ENCODE results near the gene ITGB1. TPM values are rescaled to one million over a fixed set of nuclear protein-coding genes. Genes with fewer than 3 reads are reported as not detected.

Gene ITGB1
- total and polyA plus RNA-seq, 9 of the 15 experiments (the other 6 are each of a cell fraction or from before 2014, with no cell fraction given) = 40.2 to 194 (median 155) TPM

GRCh38 chr10:32962521-32962920 is 4.5 kb upstream of the ITGB1 start (continued):
- TF ChIP-seq ZNF511 (CRISPR knock-in tag; IDR thresholded peaks at IDR 0.05) = no peak
- no peak for TF ChIP-seq RFX7 (CRISPR knock-in tag; IDR thresholded peaks at IDR 0.05)

- Histone ChIP-seq H3K4me2 (ENCODE audit: insufficient read depth, low read length) (peak overlapping the region; percentile 62), H3K27ac (ENCODE audit: extremely low read depth, low read depth, low read length) (peak overlapping the region; percentile 81), H2AFZ (ENCODE audit: low read depth, low read length) (peak overlapping the region; percentile 82), H3K36me3 (ENCODE audit: control insufficient read depth, insufficient read depth, low read length) (no peaks in the 10 kb centered on the region), H3K27me3 (ENCODE audit: control insufficient read depth in 2 of 2, insufficient read depth in 2 of 2, low read length in 2 of 2) (no peaks in the 10 kb centered on the region), H3K9ac (ENCODE audit: insufficient read depth in 1 of 2, low read depth in 2 of 2, low read length in 2 of 2) (peak overlapping the region in 1 of 2 experiments; percentile 49; a peak in 2 of 4 replicates), H3K9me1 (ENCODE audit: control insufficient read depth, insufficient read depth, low read length) (no peaks in the 10 kb centered on the region), H3K9me3 (replicated peaks; ENCODE audit: control insufficient read depth, insufficient read depth, low read depth, low read length) (no peaks in the 10 kb centered on the region), H4K20me1 (replicated peaks; ENCODE audit: control insufficient read depth, insufficient read depth, low read length) (no peaks in the 10 kb centered on the region), H3K4me3 (no peak overlapping the region), H3K79me2 (ENCODE audit: control insufficient read depth, insufficient read depth, low read length) (peaks cover 33% of the 10 kb centered on the region), H3K4me1 (replicated peaks in 1 of 2; ENCODE audit: control insufficient read depth in 2 of 2, insufficient read depth in 2 of 2, low read length in 2 of 2) (peaks cover 10 to 33% of the 10 kb centered on the region in 2 experiments)
- peak; percentile 49 for FAIRE-seq
- ChIA-PET CTCF (ENCODE audit: low intra/inter-chr PET ratio) (no interaction called here), POLR2A (interaction anchor here (0.8 to 1.0 kb wide), 4 partner anchors 10 to 84 kb away, joined by 3 to 6 read pairs (median 4); no protein-coding TSS in a partner anchor)
- intact Hi-C loops (cut with micrococcal nuclease) (loop anchor here (1.0 to 2.0 kb wide), 2 partner anchors 9 to 43 kb away; no protein-coding TSS in a partner anchor), in situ Hi-C loops (cut with MboI) (no loop called here)
- peak in 2 of 4 experiments; percentile 15 to 65 for DNase-seq (ENCODE audit: extremely low read depth in 1 of 4, low spot score in 3 of 4)
- ATAC-seq = peak; percentile 1; the same call in 2 of the 3 replicates
- no TSS peak for BruUV-seq (replicated peaks)
- WGBS (ENCODE audit: insufficient coverage, low coverage, missing lambda C conversion rate) = 22% methylated on average over 2 of the region's 2 CpGs
- no peak for TF ChIP-seq POLR2AphosphoS2 (IDR thresholded peaks at IDR 0.05; ENCODE audit: low read length)
- no peak for TF ChIP-seq ARID4B (CRISPR knock-in tag; IDR thresholded peaks at IDR 0.05)
- no peak for TF ChIP-seq JUND (IDR thresholded peaks at IDR 0.05; ENCODE audit: borderline replicate concordance, low read depth, low read length)
- TF ChIP-seq JUND (tag; IDR thresholded peaks at IDR 0.05; ENCODE audit: borderline replicate concordance, low read depth, low read length) = peak; percentile 26; the same call in 2 of the 3 replicates
- no peak for TF ChIP-seq BDP1 (IDR thresholded peaks at IDR 0.05; ENCODE audit: insufficient read depth, insufficient read length)
- TF ChIP-seq HIVEP1 (CRISPR knock-in tag; IDR thresholded peaks at IDR 0.05) = no peak
- TF ChIP-seq CHCHD3 (CRISPR knock-in tag; IDR thresholded peaks at IDR 0.05) = no peak
- TF ChIP-seq ASH1L (IDR thresholded peaks at IDR 0.05; ENCODE audit: borderline replicate concordance, low read depth, partially characterized antibody) = peak; percentile 3
- no peak for TF ChIP-seq NONO (IDR thresholded peaks at IDR 0.05; ENCODE audit: low read depth in 2 of 2, low read length in 1 of 2)
- TF ChIP-seq PHB2 (IDR thresholded peaks at IDR 0.05; ENCODE audit: low read depth) = no peak
- no peak for TF ChIP-seq ATF2 (CRISPR knock-in tag; IDR thresholded peaks at IDR 0.05)
- TF ChIP-seq HDAC1 (IDR thresholded peaks at IDR 0.05) = no peak
- no peak for TF ChIP-seq XRCC3 (IDR thresholded peaks at IDR 0.05)
- TF ChIP-seq SAFB (IDR thresholded peaks at IDR 0.05; ENCODE audit: borderline replicate concordance, low read depth, low read length) = no peak
Measured at GRCh38 chr10:32961895-32962369, 3.9 kb upstream of the ITGB1 start.
